ENCODE results near the gene ITPR1. TPM values are rescaled to one million over a fixed set of nuclear protein-coding genes. Genes with fewer than 3 reads are reported as not detected.
A peak's percentile ranks its signal among the peaks of the same experiment; 100 is the strongest.

The ITPR1 gene
- total RNA-seq, 1 donor from 2014 or later = 16.3 TPM

DNA sequence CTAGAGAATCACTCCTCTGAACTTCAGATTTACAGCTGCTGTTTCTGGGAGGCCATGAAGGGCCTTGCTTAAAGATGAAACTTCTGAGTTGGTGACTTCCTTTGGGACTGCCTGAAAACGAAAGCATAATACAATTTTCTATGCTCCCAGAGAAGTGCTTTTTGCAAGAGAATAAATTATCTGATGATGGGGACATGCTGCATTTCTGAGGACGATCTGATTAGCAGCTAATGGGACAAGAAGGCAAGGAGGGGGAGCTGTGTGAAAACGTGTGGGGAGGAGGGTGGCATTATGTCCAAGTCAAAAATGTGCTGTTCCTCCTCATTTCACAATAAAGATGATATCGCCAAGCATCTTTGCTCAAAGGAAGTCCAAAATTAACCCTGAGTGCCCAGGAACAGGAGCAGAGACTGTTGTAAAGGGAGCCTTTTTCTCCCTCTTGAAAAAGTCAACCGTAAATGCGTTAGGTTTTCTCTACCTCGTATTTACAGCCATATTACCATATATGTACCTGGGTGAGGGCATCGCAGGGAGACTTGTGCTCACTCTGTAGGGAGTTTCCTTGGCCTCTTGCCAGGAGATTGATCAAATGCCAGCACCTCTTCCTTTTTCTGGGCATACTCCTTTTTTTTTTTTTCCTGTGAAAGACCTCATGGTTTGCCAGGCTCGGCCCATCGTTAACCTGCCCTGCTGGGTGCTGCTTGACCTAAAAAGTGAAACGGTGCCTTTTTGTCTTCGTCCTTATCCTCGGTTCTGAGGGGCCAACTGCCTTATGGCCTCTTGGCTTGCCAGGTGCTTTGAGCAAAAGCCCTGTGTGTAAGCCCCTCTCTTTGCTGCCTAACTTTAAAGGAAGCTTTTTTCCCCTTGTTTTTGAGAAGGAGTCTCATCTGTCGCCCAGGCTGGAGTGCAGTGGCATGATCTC lies 11.5 kb downstream of the ITPR1 start:
- peak; percentile 28 for DNase-seq (ENCODE audit: low read depth)
- no peaks in the 10 kb centered on the region for H3K36me3 ChIP-seq (ENCODE audit: control insufficient read depth, insufficient read depth, low read length)
- H3K4me3 ChIP-seq (ENCODE audit: low read depth, low read length) = no peak overlapping the region
- TF ChIP-seq, protein P1, sequence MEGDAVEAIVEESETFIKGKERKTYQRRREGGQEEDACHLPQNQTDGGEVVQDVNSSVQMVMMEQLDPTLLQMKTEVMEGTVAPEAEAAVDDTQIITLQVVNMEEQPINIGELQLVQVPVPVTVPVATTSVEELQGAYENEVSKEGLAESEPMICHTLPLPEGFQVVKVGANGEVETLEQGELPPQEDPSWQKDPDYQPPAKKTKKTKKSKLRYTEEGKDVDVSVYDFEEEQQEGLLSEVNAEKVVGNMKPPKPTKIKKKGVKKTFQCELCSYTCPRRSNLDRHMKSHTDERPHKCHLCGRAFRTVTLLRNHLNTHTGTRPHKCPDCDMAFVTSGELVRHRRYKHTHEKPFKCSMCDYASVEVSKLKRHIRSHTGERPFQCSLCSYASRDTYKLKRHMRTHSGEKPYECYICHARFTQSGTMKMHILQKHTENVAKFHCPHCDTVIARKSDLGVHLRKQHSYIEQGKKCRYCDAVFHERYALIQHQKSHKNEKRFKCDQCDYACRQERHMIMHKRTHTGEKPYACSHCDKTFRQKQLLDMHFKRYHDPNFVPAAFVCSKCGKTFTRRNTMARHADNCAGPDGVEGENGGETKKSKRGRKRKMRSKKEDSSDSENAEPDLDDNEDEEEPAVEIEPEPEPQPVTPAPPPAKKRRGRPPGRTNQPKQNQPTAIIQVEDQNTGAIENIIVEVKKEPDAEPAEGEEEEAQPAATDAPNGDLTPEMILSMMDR (IDR thresholded peaks at IDR 0.05; ENCODE audit: insufficient read depth, low read length, severe bottlenecking) = no peak
- no peak for FAIRE-seq
- H3K27me3 ChIP-seq (ENCODE audit: control insufficient read depth, insufficient read depth, low read length) = no peaks in the 10 kb centered on the region

DNA sequence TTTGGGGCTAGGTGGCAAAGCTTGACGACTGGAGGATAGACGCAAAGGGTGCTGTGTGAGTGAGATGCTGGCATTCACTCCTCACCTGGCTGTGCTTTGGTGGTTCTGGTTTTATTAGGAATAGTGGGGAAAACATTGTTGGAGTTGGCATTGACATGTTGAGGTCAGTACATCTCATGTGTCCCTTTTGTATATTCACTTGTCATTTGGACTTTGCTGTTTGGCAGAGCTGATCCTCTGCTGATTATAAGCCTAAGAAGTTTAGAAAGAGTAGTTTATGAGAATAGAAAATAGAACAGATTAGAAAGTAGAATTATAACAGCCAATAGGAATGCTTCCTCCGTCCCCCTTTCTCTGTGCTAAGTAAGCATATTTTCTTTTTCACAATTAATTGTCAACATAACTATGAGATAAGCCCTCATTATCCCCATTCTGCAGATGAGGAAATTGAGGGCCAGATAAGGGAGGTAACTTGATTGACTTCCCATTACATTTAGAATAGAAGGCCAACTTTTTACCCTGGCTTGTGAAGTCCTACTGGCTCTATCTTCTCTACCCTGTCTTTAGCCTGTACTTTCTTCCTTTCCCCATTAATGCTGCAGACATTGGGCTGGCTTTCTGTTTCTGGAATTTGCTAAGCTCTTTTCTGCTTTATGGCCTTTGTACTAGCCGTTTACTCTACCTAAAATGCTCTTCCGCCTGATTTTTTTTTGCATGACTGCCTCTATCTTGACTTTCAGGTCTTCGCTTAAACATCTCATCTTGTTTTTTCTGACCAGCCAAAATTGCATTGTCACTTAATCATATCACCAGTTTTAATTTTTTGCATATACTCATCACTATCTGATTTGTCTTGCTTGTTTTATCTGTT lies 12.8 kb downstream of the ITPR1 start:
- TF ChIP-seq, protein P1 (IDR thresholded peaks at IDR 0.05; ENCODE audit: insufficient read depth, low read length, severe bottlenecking) = no peak
- Histone ChIP-seq H3K4me3 (ENCODE audit: low read depth, low read length) (no peak overlapping the region), H3K36me3 (ENCODE audit: control insufficient read depth, insufficient read depth, low read length) (no peaks in the 10 kb centered on the region), H3K27me3 (ENCODE audit: control insufficient read depth, insufficient read depth, low read length) (no peaks in the 10 kb centered on the region)
- no peak for DNase-seq (ENCODE audit: low read depth)
- FAIRE-seq = no peak

DNA sequence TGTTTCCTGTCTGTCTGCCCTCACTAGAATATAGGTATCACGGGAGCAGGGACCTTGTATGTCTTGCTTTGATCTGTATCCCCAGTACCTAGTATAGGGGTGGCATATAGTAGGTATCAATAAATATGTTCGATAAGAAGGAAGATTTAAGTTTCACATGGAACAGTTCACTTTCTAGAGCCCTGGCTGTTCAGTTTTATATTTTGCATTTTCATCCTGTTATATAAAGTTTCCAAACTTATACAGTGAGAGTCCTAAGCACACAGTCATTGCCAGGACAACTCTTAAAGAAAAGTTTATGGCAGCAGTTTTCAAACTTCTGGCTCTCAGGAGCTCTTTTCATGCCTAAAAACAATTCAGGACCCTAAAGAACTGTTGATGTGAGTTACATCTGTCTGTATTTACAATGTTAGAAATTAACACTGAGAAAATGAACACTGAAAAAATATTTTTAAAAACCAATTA lies 13.4 kb downstream of the ITPR1 start:
- DNase-seq (ENCODE audit: low read depth) (no peak), FAIRE-seq (no peak)

DNA sequence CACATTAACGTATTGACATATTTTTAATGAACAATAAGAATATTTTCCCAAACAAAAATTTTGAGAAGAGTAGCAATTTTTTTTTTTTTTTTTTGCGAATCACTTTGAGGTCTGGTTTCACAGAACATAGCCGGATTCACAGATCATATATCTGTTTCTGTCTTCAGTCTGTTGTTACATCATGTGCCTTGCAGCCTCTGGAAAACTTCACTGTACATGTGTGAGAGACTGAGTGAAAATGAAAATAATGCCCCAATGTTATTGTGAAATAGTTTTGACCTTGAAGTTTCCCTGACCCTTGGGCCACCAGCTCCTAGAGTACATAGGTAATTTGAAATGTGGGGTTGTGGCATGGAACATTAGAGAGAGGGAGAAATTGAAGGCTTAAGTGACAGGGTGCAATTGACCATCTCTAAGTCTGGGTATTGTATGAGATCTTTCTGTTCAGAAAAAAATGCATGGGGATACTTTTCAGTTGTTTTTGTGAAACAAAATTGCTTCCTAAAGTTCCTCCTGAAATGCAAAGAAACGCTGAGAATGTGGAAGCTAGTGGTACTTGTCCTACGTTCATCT lies 14.0 kb downstream of the ITPR1 start:
- FAIRE-seq = no peak

More for the DNA sequence above, 13.4 kb downstream of the ITPR1 start:
- no peak overlapping the region for H3K4me3 ChIP-seq (ENCODE audit: low read depth, low read length)
- TF ChIP-seq, protein P1 (IDR thresholded peaks at IDR 0.05; ENCODE audit: insufficient read depth, low read length, severe bottlenecking) = no peak
- no peaks in the 10 kb centered on the region for H3K36me3 ChIP-seq (ENCODE audit: control insufficient read depth, insufficient read depth, low read length)
- no peaks in the 10 kb centered on the region for H3K27me3 ChIP-seq (ENCODE audit: control insufficient read depth, insufficient read depth, low read length)

More for the DNA sequence above, 14.0 kb downstream of the ITPR1 start:
- no peak overlapping the region for H3K4me3 ChIP-seq (ENCODE audit: low read depth, low read length)
- no peaks in the 10 kb centered on the region for H3K36me3 ChIP-seq (ENCODE audit: control insufficient read depth, insufficient read depth, low read length)
- TF ChIP-seq, protein P1 (IDR thresholded peaks at IDR 0.05; ENCODE audit: insufficient read depth, low read length, severe bottlenecking) = no peak
- H3K27me3 ChIP-seq (ENCODE audit: control insufficient read depth, insufficient read depth, low read length) = no peaks in the 10 kb centered on the region
- no peak for DNase-seq (ENCODE audit: low read depth)

Measured in bronchial epithelial cell (primary cell).